OCI-LY3 (cell line): Measurements from ENCODE around the gene ADCY3.
A peak's percentile ranks its signal among the peaks of the same experiment; 100 is the strongest.

ENCODE experiments used
- H2AFZ ChIP-seq: fragments of 200-600, 300-600 bp; shearing (Covaris generic); 2 replicates; pipeline ENCODE4 v1.6.0; 2014; ENCODE audit warnings: antibody characterized with exemption, low read depth, low read length
- H3K27ac ChIP-seq: fragments of 200-600, 300-600 bp; sonication (generic); 2 replicates; pipeline ENCODE4 v1.5.1; 2014; ENCODE audit warnings: mild to moderate bottlenecking, low read length, moderate library complexity, mixed read lengths
- H3K27me3 ChIP-seq: fragments of 200-600, 300-600 bp; sonication (generic); 2 replicates; pipeline ENCODE4 v1.6.1; 2014; ENCODE audit warnings: low read depth, low read length, mixed read lengths
- H3K36me3 ChIP-seq: fragments of 200-600, 300-600 bp; sonication (generic); replicated peaks from 2 replicates; pipeline ENCODE3; 2014; ENCODE audit warnings: low read depth, low read length, mixed read lengths
- H3K4me1 ChIP-seq: fragments of 300-600, 200-600 bp; sonication (generic); 2 replicates; pipeline ENCODE4 v1.6.1; 2014; ENCODE audit warnings: low read length, mixed read lengths
- H3K4me2 ChIP-seq: fragments of 200-600, 300-600 bp; sonication (generic); 2 replicates; pipeline ENCODE4 v1.6.1; 2014; ENCODE audit warnings: low read length, mixed read lengths
- H3K4me3 ChIP-seq: fragments of 300-600, 200-600 bp; sonication (generic); 2 replicates; pipeline ENCODE4 v1.5.1; 2014; ENCODE audit warnings: antibody characterized with exemption, mild to moderate bottlenecking, low read length, moderate library complexity
- H3K79me2 ChIP-seq: fragments of 300-600, 200-600 bp; shearing (Covaris generic); 2 replicates; pipeline ENCODE4 v1.6.1; 2014; ENCODE audit warnings: mild to moderate bottlenecking, low read length, mixed read lengths
- H3K9ac ChIP-seq: fragments of 300-600, 200-600 bp; shearing (Covaris generic); 2 replicates; pipeline ENCODE4 v1.6.0; 2014; ENCODE audit warnings: mild to moderate bottlenecking, low read length, moderate library complexity
- H3K9me3 ChIP-seq: fragments of 200-600, 300-600 bp; shearing (Covaris generic); 2 replicates; pipeline ENCODE4 v1.6.1; 2014; ENCODE audit warnings: low read length, mixed read lengths; ENCODE audit not compliant: insufficient read depth
- H4K20me1 ChIP-seq: fragments of 200-600, 300-600 bp; sonication (generic); 2 replicates; pipeline ENCODE4 v1.6.1; 2016; ENCODE audit warnings: low read length, mixed read lengths; ENCODE audit not compliant: insufficient read depth
- EZH2phosphoT487 ChIP-seq: fragments of 200-600 bp; shearing (Covaris generic); IDR thresholded peaks from 2 replicates; pipeline ENCODE4 v1.6.1; 2018; ENCODE audit warnings: antibody characterized with exemption, mixed run types, low read depth
- TF ChIP-seq, protein P1 (sequence below): fragments of 200-600, 300-600 bp; sonication (generic); IDR thresholded peaks from 2 replicates; pipeline ENCODE4 v1.5.1; 2014; ENCODE audit warnings: antibody characterized with exemption, low read length, low read depth

Gene ADCY3

DNA sequence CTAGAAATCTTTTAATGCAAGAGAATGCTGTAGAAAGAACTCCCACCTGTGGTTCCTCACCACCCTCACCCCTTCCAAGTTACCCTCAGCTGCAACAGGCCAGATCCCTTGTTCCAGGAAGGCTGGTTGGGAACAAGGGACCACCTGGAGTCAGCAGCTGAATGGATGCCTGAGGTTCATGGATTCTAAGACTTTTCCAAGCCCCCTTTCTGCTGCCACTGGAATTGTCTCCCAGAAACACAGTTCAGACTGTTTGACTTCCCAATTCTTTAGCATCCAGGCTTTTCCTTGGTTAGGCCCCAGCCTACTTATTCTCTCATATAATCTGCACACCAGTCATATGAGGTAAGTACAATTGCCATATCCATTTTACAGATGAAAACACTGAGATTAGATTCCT is 8.0 kb upstream of the ADCY3 start:
- H3K9ac ChIP-seq = no peak overlapping the region

DNA sequence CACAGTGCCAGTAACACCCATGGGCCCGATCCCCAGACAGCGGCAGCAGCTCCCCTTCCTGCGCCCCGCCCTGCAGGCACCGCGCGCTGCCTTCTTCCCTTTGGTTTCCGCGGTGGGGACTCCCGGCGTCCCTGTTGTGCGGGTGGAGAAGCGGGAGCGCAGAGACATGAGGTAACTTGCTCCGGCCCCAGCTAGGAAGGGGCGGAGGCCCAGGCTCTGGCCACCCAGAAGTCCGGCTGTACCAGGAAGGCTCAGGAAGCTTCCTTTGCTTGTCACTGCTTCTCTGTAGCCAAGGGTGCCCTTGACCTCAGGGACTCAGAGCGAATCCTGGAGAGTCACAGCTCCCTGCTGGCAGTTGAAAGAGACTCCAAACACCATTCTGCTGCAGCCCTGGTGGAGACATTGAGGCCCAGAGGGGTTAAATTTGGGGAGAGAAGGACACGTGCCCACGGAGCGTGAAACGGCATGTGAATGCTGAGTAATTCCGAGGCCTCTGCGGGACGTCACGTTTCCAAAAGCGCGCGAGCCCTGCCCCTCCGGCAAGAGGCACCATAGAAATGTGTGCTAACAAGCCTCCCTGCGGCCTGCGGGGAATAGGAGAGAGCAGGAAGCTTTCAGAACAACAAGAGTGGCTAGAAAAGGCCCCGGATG is 6.7 kb upstream of the ADCY3 start:
- peak overlapping the region; percentile 95 for H3K4me2 ChIP-seq

More for the DNA sequence above, 8.0 kb upstream of the ADCY3 start:
- Histone ChIP-seq H3K4me1 (peaks cover 31% of the 10 kb centered on the region), H3K79me2 (no peaks in the 10 kb centered on the region), H3K36me3 (no peaks in the 10 kb centered on the region), H3K27me3 (no peaks in the 10 kb centered on the region; the same call in 1 of the 2 replicates), H2AFZ (no peak overlapping the region), H3K27ac (no peak overlapping the region), H4K20me1 (no peaks in the 10 kb centered on the region), H3K9me3 (no peaks in the 10 kb centered on the region), H3K4me3 (no peak overlapping the region), H3K4me2 (no peak overlapping the region)
- TF ChIP-seq EZH2phosphoT487 = no peak
- TF ChIP-seq, protein P1, sequence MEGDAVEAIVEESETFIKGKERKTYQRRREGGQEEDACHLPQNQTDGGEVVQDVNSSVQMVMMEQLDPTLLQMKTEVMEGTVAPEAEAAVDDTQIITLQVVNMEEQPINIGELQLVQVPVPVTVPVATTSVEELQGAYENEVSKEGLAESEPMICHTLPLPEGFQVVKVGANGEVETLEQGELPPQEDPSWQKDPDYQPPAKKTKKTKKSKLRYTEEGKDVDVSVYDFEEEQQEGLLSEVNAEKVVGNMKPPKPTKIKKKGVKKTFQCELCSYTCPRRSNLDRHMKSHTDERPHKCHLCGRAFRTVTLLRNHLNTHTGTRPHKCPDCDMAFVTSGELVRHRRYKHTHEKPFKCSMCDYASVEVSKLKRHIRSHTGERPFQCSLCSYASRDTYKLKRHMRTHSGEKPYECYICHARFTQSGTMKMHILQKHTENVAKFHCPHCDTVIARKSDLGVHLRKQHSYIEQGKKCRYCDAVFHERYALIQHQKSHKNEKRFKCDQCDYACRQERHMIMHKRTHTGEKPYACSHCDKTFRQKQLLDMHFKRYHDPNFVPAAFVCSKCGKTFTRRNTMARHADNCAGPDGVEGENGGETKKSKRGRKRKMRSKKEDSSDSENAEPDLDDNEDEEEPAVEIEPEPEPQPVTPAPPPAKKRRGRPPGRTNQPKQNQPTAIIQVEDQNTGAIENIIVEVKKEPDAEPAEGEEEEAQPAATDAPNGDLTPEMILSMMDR = no peak

DNA sequence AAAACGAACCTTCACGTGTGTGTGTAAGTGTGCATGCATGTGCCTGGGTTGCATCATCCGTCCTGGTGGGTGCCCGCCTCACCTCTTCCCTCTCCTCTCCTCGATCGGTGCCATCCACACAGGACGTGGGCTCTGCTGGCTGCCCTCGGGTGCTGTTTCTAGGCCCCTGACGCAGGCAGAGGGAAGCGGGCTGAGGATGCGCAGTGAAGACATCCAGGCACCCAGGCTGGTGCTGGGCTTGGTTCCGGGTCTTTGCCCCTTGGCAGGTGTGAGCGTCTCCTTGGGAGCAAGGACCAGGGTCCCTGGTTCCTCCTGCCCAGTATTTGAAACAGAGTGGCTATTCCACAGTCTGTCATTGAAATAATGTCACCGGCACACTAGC is 6.2 kb upstream of the ADCY3 start:
- H3K27me3 ChIP-seq = no peaks in the 10 kb centered on the region
- H3K36me3 ChIP-seq = no peaks in the 10 kb centered on the region
- no peaks in the 10 kb centered on the region for H3K9me3 ChIP-seq
- TF ChIP-seq, protein P1 = no peak
- no peak for TF ChIP-seq EZH2phosphoT487
- H4K20me1 ChIP-seq = no peaks in the 10 kb centered on the region
- peak overlapping the region; percentile 95 for H3K4me2 ChIP-seq
- H3K4me3 ChIP-seq = peak overlapping the region; percentile 77
- peaks cover 29% of the 10 kb centered on the region for H3K4me1 ChIP-seq
- no peaks in the 10 kb centered on the region for H3K79me2 ChIP-seq
- H3K9ac ChIP-seq = peak overlapping the region; percentile 74
- peak overlapping the region; percentile 44 for H3K27ac ChIP-seq
- H2AFZ ChIP-seq = peak overlapping the region; percentile 85

More for the DNA sequence above, 6.7 kb upstream of the ADCY3 start:
- no peaks in the 10 kb centered on the region for H3K36me3 ChIP-seq
- no peaks in the 10 kb centered on the region for H3K9me3 ChIP-seq
- H3K27ac ChIP-seq = peak overlapping the region; percentile 44
- no peaks in the 10 kb centered on the region for H3K79me2 ChIP-seq
- H3K4me3 ChIP-seq = peak overlapping the region; percentile 77
- peak overlapping the region; percentile 85 for H2AFZ ChIP-seq
- no peaks in the 10 kb centered on the region for H4K20me1 ChIP-seq
- peak overlapping the region; percentile 74 for H3K9ac ChIP-seq
- H3K27me3 ChIP-seq = no peaks in the 10 kb centered on the region
- TF ChIP-seq EZH2phosphoT487 = no peak
- TF ChIP-seq, protein P1 = no peak
- H3K4me1 ChIP-seq = peaks cover 31% of the 10 kb centered on the region

DNA sequence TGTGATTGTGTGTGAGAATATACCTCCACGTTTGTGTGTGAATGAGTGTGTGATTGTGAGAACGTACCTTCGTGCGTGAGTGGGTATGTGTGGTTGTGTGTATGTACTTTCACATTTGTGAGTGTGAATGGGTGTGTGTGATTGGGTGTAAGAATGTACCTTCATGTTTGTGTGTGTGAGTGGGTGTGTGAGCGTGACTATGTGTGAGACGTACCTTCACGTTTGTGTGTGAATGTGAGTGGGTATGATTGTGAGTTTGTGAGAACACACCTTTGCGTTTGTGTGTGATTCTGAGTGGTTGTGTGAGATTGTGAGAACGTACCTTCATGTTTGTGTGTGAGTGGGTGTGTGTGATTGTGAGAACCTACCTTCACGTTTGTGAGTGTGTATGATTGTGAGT is 5.8 kb upstream of the ADCY3 start:
- peaks cover under 1% of the 10 kb centered on the region; the same call in 1 of the 2 replicates for H3K79me2 ChIP-seq
- peak overlapping the region; percentile 77 for H3K4me3 ChIP-seq
- no peaks in the 10 kb centered on the region for H3K9me3 ChIP-seq
- peak overlapping the region; percentile 95 for H3K4me2 ChIP-seq
- no peaks in the 10 kb centered on the region for H4K20me1 ChIP-seq
- no peaks in the 10 kb centered on the region for H3K27me3 ChIP-seq
- H2AFZ ChIP-seq = peak overlapping the region; percentile 85; the same call in 1 of the 2 replicates
- TF ChIP-seq, protein P1 = no peak
- TF ChIP-seq EZH2phosphoT487 = no peak
- no peaks in the 10 kb centered on the region for H3K36me3 ChIP-seq
- no peak overlapping the region for H3K27ac ChIP-seq
- H3K9ac ChIP-seq = peak overlapping the region; percentile 74
- H3K4me1 ChIP-seq = peaks cover 25% of the 10 kb centered on the region
